Measurements from ENCODE around the gene CHRNA3.

DNA sequence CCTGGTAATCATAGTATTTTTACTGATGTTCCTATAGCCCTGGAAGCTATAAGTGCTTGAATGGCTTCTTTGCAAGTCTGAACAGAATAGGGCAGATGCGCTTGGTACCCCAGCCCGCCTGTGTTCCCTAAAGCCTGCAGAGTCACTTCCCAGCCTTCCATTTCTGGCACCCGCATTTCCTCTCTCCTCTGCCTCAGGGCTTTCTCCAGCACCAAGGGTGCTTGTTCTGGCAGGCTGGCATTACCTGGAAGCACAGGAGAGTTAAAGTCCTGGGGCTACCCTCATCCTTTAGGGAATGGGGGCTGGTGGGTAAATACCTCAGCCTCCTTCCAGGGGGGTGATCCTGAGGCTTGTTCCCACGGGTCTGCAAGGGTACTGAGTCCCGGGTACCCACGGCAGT lies 7.4 kb upstream of the CHRNA3 start:
- TF ChIP-seq, protein P1, sequence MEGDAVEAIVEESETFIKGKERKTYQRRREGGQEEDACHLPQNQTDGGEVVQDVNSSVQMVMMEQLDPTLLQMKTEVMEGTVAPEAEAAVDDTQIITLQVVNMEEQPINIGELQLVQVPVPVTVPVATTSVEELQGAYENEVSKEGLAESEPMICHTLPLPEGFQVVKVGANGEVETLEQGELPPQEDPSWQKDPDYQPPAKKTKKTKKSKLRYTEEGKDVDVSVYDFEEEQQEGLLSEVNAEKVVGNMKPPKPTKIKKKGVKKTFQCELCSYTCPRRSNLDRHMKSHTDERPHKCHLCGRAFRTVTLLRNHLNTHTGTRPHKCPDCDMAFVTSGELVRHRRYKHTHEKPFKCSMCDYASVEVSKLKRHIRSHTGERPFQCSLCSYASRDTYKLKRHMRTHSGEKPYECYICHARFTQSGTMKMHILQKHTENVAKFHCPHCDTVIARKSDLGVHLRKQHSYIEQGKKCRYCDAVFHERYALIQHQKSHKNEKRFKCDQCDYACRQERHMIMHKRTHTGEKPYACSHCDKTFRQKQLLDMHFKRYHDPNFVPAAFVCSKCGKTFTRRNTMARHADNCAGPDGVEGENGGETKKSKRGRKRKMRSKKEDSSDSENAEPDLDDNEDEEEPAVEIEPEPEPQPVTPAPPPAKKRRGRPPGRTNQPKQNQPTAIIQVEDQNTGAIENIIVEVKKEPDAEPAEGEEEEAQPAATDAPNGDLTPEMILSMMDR (IDR thresholded peaks at IDR 0.05; ENCODE audit: low read depth, low read length, poor library complexity, severe bottlenecking), result no peak
- TF ChIP-seq EZH2phosphoT487 (IDR thresholded peaks at IDR 0.05; ENCODE audit: borderline replicate concordance, low read length), result no peak
